HG02588 (cell line): ENCODE results near the gene BMP8A.
"Not testable (repeated sequence)": the region's sequence is repeated elsewhere in the genome, so short reads cannot be mapped to it uniquely, and the experiment has no call there.

ENCODE experiments used
- ATAC-seq: cut with Tn5 transposase; IDR thresholded peaks from one replicate; pipeline ENCODE4 v1.9.1; 2021; ENCODE audit warnings: mild to moderate bottlenecking, moderate library complexity; ENCODE audit not compliant: unreplicated experiment

BMP8A gene

DNA sequence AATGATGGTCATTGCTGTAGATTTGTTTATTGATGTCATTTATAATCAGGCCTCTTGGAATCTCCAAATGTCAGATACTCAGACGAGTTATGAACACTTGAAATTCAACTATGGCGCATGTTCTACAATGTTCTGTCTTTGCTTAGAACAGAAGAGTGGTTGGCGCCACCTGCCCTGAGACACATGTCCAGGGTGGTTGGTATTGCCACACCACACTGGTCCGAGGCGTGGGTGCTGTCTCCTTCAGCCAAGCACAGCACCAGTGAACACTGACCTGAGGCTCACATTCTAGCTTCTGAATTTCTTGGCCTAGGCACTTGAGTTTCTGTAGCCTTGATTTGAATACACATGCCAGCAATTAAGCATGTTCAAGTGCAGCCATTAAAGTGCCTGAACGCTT, 10.1 kb upstream of the BMP8A start:
- ATAC-seq, result no peak

DNA sequence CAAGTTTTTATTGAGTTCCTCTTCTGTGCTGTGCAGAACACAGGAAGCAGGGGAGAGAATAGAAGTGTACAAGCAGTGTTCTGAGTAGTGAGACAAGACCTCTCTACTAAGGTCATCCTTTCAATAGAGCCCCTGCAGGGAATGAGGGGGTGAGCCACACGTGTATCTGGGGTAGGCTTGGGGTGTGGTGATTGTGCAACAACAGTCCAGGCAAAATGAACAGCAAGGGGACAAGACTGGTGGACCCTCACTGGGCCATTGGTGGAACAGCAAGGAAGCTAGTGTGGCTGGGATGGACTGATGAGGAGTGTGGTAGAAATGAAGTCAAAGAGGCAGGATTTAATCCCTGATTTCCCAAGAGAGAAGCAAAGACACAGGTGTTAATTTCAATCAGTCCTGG, 8.2 kb upstream of the BMP8A start:
- ATAC-seq, result no peak

DNA sequence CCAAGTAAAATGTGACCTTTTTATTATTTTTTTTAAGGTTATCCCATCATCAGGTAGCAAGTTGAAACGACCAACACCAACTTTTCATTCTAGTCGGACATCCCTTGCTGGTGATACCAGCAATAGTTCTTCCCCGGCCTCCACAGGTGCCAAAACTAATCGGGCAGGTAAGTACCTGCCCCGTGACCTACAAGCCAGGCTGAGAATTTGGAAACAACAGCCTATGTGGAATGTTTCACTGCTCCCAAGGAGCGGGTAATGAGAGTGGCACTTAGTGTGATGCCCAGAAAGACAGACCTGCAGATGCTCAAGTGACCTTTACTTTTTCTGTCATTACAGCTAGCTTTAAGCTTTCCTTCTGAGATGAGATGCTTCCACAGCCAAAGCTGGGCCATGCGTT, 6.9 kb upstream of the BMP8A start:
- ATAC-seq, result no peak

DNA sequence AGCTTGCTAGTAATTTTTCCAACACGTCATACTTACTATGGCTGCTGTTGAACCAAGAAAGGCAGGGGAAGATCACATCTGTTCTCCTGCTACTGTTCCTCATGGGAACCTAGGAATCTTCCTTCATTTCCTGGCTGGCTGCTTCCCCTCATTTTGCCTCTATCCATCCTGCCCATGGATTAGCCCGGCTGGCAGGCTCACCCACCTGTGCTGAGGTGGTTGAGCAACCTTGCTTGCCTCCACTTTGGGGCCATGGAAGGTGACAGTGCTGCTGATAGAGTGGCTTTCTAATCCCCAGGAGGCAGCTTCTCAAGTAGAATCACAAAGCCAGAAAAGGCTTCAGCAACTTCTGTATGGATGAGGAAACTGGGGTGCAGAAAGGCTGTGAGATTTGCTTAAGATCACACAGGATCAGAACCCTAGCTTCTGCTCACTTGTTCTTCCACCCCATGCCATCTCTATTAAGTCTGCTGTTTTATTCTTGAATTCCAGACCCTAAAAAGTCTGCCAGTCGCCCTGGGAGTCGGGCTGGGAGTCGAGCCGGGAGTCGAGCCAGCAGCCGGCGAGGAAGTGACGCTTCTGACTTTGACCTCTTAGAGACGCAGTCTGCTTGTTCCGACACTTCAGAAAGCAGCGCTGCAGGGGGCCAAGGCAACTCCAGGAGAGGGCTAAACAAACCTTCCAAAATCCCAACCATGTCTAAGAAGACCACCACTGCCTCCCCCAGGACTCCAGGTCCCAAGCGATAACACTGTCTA, 6.2 kb upstream of the BMP8A start:
- ATAC-seq, result no peak

DNA sequence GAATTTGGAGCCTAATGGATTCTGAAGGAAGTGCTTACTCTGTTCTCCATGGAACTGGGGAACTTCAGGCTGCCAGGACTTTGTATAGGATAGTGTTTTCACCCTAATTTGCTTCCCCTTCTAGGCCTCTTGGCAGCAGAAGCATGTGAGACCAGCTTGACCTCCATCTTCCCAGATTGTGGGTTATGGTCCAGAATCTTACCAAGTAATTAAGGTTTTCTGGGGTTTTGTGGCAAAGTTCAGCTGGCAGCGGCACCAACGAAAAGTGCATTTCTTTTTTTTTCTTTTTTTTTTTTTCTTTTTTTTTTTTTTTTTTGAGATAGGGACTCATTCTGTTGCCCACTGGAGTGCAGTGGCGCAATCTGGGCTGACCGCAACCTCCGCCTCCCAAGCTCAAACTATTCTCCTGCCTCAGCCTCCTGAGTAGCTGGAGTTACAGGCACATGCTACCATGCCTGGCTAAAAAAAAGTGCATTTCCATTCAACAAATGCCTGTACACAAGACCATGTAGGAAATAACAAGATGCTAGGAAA, 3.4 kb upstream of the BMP8A start:
- no peak for ATAC-seq

DNA sequence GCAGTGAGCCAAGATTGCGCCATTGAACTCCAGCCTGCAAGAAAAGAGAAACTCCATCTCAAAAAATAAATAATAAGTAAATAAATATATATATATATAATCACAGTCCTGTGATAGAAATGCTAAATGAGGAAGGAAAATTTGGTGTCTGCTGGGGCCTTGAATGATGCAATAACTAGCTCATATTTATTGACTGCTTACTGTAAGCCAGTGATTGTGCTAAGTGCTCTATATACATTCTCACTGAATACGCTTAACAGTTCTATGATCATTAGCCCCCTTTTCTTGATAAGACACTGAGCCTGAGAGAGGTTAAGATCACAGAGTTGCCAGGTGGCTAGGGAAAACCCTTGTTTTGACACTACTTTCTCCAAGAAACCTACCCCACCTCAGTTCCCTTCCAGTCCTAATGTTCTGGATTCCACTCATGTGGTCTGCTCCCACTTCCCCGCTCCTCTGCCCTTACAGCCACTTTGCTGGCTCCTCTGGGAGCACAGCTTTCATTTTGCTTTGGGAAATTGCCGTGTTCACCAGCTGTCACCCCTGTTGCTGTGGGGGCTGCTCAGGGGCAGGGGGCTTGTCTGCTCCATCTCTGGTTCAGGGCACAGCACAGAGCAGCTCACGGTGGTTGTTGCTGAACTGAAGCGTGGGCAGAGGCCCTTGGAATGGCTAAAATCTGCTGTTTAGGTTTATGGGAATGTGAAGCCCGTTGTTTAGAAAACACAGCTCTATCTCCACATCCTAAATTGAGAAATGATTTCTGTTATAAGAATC, 2.5 kb upstream of the BMP8A start:
- no peak for ATAC-seq

DNA sequence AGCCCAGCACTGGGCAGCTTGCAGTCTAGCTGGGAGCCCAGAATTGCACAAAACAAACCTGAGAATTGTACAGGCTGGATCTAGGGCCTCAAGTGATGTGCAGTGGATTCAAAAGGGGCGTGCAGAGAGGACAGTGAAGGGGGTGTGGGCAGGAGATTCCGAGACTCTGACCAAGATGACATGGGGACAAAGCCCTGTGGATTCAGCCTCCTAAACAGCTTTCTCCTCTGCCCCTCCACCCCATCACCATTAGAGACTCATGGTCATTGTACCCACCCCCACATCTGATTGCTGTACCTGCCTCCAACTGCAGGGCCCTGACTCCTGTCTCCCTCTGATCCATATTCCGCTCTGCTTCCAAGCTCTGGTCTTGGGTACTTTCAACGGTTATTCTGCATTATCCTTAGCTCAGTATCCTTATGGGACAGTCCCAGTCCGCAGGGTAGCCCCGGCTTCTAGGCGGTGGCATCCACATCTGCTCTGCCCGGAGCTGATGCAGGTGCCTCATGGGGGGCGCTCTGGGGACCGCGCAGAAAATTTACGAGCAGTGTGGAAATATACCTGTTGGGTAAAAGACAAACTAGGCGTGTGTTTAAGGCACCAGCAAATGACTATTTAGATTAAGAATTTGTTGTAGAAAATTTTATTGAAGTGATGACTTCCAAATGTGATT, 1.7 kb upstream of the BMP8A start:
- no peak for ATAC-seq

DNA sequence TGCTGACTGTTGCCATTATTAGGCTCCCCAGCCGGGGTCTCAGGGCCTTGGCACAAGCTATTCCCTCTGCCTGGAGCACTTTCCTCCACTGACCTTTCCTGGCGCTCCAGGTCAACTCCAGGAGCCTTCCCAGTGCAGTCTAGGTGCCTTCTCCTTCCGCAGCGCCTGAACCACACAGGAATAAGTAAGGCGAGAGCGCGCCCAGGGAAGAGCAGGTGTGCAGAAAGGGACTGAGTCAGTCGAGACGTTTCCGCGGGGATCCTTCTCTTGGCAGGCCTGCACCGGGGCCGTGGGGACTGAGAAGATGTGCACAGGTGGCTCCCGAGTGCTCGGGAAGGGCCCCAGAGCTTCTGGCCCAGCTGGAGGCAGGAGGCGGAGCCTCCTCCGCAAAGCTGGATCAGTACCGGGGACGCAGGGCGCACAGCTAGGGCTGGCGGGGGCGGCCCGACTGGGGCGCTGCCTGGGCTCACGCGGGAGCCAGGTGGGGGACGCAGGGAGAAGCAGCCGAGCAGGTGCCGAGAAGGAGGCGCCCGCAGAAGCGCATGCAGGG, 765 bp upstream of the BMP8A start:
- ATAC-seq, result no peak

DNA sequence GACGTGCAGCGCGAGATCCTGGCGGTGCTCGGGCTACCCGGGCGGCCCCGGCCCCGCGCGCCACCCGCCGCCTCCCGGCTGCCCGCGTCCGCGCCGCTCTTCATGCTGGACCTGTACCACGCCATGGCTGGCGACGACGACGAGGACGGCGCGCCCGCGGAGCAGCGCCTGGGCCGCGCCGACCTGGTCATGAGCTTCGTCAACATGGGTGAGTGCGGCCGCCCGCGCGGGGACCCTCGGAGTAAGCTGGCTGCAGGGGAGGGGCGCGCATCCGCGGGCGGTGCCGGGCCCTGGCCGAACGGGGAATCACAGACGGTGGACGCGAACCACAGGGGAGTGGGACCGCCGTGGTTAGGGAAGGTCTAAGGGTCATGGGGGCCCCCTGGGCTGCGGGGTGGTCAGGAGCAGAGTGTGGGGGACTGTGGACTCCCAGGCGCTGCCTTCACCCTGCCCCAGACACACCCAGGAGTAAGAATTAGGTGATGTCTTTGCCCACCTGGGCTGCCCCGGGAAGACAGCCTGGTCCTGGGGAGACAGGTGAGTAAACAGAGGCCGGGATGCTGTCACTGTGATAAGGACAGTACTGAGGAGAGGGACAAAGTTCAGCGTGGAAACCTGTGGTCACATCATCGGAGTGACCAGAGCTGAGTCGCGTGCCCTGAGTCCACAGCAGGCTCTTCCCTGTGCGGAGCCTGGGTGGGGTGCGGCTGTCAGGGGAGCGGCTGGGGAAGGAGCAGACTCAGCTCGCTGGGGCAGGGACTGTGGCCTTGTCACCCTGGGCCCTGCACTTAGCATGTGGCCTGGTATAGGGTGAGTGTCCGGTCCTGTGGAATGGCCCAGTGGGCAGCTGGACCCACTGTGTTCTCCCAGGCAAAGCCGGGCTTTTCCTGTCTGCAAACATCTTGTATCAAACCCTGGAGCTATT, 944 bp downstream of the BMP8A start:
- ATAC-seq, result not testable (repeated sequence)

DNA sequence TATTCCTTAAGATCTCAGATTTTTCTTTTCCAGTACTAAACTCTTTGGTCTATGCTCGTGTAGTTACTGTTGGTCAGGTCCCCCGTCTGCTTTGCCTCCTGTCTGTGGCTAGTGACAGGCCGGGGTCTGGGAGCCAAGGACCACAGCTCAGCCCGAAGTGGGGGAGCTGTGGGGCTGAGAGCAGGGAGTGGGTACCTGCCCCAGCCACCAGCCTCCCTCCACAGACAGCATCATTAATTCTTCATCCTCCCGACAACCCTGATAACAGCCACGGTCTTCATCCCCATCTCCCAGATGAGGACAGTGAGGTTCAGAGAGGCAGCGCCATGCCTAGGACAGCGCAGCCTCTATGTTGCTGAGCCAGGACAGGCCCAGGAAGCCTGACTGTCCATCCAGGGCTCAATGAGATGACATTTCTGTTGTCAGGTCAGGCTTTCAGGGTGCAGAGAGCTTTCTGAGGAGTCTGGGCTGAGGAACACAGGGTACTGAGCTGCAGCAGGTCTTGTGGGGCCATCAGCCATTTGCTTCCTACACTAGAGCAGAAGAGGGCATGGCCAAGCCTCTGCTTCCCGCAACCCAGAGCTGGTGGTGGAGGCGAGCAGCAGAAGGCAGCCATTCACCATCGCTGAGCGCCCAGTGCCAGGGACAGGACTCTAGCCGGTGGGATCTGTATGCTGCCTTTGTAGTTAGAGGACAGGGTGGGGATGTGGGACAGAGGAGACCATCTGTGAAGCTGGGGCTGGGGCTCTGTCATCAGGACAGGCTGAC, 1.8 kb downstream of the BMP8A start:
- ATAC-seq, result not testable (repeated sequence)

DNA sequence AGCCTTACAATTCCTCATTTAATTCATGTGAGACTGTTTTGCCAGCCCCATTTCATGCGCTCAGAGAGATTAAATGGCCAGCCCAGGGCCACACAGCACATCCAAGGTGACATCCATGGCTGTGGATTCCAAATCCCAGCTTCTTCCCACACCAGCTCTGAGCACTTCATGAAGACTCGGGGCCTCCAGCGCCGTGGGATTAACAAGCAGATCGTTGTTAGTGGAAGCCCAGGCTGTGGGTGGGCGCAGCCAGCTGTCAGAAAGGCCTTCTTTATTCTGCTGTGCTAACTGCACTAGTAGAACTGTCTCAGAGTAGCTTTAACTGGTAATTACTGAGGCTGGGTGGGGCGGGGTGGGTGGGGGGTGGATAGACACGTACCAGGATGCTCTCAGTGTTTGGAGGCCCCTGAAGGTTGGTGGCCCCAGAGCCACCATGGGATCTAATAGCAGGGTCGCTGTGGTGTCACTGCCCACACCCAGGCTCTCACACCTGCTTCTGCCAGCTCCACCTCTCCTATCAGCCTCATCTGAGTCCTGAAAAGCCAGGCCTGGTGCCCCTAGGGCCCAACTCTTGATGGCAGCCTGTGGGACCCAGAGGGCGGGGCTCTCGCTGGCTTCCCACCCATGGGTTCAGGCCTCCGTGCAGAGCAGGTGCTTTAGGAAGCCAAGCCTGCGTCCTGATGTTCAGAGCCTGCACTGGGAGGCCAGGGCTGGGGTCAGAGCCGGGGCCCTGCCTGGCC, 3.4 kb downstream of the BMP8A start:
- ATAC-seq, result no peak

DNA sequence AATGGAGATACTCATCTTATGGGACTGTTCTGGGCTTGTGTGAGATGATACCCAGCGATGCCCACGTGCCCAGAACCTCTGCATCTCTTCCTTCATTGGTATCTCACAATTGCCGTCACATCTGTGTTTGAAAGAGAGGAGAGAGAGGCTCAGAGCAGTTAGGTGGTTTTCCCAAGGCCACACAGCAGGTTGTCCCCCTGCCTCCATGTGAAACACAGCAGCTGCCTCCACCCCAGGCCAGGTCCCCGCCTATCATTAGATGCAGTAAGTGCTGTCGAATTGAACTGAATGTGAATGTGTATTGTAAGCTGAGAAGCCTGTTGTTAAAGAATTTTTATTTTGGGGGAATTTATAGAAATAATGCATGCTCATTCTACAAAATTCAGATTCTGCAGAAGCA, 5.1 kb downstream of the BMP8A start:
- not testable (repeated sequence) for ATAC-seq

DNA sequence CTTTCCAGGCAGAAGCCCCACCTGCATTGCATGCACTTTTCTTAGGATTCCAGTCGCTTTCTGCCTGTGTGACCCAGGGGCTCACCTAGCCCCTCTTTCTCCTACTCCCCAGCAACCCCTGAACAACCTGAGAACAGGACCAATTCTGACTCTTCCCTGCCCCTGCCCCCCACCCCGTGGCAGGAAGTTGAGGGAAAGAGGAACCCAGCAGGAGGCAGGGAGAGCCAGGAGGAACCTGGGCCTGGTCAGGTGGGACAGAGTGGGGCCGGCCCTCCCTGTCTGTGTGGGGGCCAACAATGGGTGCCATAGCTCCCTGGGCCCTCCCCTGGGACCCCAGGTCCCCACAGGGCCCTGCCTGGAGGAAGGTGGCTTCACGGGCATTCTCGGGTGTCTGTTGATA, 6.1 kb downstream of the BMP8A start:
- ATAC-seq, result no peak

DNA sequence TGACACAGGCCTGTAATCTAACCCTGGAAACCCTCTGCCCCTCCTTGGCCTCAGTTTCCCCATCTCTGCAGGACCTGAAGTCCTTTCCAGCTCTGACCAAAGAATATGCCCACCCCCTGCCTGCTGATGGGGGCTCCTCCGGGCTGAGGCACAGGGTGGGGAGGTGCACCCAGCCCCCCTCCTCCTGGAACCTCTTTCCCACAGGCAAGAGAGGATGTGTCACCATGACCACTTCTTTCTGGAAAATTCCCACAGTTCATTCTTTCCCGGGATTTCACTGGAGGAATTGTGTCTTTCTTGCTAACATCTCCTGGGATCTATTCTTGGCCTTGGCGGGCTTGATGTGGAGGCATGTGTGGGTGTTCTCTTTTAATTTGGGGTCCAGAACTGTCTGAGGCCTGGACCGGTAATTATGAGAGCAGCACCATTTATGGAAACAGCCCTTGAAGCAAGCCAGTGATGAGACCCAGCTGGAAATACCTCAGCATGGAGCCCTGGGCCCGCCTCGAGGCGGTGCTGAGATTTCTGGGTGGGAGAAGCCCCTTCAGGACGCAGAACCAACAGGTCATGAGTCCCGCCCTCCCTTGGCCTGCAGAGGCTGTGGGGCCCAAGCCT, 6.8 kb downstream of the BMP8A start:
- ATAC-seq, result not testable (repeated sequence)

DNA sequence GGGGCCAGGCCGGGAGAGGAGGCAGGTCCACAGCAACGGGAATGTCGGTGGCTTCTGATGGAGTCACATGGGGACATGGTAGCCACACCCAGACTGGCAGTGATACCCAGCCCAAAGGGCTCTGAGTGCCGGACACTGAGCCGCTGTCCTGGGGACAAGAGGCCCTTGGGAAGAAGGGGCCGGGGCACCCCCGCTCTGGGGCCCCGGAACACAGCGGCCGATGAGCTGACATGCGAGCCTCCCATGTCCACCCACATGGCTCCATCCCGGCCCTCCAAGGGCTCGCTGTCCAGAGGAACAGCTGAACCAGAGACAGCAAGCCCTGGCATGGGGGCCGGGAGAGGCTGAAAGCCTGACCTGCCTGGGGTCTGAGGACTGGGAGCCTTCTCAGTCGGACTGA, 7.4 kb downstream of the BMP8A start:
- not testable (repeated sequence) for ATAC-seq

DNA sequence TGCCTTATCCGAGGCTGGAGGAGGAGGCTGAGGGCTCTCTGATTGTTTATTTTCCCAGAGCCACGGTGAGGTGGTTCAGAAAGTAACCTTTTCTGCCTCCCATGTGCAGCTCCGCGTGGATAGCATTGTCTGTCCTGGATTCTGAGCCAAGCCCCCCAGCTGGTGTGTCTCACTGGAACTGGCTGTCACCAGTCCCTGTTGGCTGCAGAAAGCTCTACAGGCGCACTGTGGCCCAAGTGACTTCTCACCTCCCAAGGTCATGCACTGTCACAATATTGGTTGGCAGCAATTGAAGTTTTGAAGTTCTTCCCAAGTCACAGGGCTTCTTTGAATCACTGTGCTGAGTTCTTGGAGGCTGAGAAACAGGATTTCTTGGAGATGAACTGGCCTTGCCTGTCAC, 8.2 kb downstream of the BMP8A start:
- no peak for ATAC-seq

DNA sequence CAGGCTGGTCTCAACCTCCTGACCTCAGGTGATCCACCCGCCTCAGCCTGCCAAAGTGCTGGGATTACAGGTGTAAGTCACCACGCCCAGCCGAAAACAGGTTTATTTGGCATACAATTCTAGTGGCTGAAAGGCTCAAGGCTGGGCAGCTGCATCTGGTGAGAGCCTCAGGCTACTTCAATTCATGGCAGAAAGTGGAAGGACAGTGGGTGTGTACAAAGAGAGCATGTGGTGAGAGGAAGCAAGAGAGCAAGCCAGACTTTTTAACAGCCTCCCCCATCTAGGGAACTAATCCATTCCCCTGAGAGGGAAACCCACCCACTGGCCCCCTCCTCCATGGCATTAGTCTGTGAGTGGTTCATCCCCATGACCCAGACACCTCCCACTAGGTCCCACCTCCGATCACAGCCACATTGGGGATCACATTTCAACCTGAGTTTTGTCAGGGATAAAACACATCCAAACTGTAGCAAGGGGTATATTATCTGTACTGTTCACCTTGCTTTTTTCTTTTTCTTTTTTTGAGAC, 9.5 kb downstream of the BMP8A start:
- no peak for ATAC-seq

DNA sequence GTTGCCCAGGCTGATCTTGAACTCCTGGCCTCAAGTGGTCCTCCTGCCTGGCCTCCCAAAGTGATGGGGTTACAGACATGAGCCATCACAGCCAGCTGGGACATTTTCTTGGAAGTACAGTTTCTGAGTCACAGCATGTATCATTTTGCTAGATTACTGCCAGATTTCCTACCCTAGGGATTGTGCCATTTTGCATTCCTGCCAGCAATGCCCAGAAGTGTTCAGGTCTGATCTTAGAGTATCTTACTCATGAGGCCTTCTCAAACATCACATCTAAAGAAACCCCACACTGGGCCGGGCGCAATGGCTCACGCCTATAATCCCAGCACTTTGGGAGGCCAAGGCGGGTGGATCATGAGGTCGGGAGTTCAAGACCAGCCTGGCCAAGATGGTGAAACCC, 10.2 kb downstream of the BMP8A start:
- ATAC-seq, result no peak
